Endodermal cell (in vitro differentiated cells): ENCODE results near the gene DGCR8. TPM values are rescaled to one million over a fixed set of nuclear protein-coding genes. Genes with fewer than 3 reads are reported as not detected.

ENCODE experiments used
- DNase-seq: peaks from one replicate; pipeline ENCODE4 v3.0.0-alpha.2; 2017
- H3K27ac ChIP-seq: 2 replicates; pipeline ENCODE4 v1.5.1; 2013; ENCODE audit warnings: mild to moderate bottlenecking, low read depth, low read length, moderate library complexity
- H3K27me3 ChIP-seq: 2 replicates; pipeline ENCODE4 v1.6.1; 2013; ENCODE audit warnings: mild to moderate bottlenecking, low read length, moderate library complexity; ENCODE audit not compliant: insufficient read depth, control insufficient read depth, poor library complexity, severe bottlenecking
- H3K36me3 ChIP-seq: 2 replicates; pipeline ENCODE4 v1.7.0; 2013; ENCODE audit warnings: mild to moderate bottlenecking, low read length, moderate library complexity; ENCODE audit not compliant: control insufficient read depth, insufficient read depth
- H3K4me1 ChIP-seq: one replicate; pipeline ENCODE4 v1.7.0; 2013; ENCODE audit warnings: low read length; ENCODE audit not compliant: control insufficient read depth, insufficient read depth
- H3K4me3 ChIP-seq: 2 replicates; pipeline ENCODE4 v1.5.1; 2013; ENCODE audit warnings: mild to moderate bottlenecking, low read length, moderate library complexity
- H3K9ac ChIP-seq: 2 replicates; pipeline ENCODE4 v1.6.1; 2013; ENCODE audit warnings: mild to moderate bottlenecking, low read length, moderate library complexity; ENCODE audit not compliant: poor library complexity, severe bottlenecking; ENCODE audit errors: extremely low read depth
- H3K9me3 ChIP-seq: 2 replicates; pipeline ENCODE4 v1.6.1; 2013; ENCODE audit warnings: mild to moderate bottlenecking, low read length, moderate library complexity; ENCODE audit not compliant: control insufficient read depth
- H3K27ac Mint-ChIP-seq: 2 replicates; pipeline ENCODE4 v1.8.0; 2020; ENCODE audit warnings: mixed read lengths
- H3K27me3 Mint-ChIP-seq: 2 replicates; pipeline ENCODE4 v1.8.0; 2021; ENCODE audit warnings: mild to moderate bottlenecking, mixed read lengths; ENCODE audit not compliant: insufficient read depth
- H3K36me3 Mint-ChIP-seq: 2 replicates; pipeline ENCODE4 v1.8.0; 2020; ENCODE audit warnings: low read depth, mixed read lengths
- H3K4me1 Mint-ChIP-seq: 2 replicates; pipeline ENCODE4 v1.8.0; 2020; ENCODE audit warnings: mixed read lengths
- H3K4me3 Mint-ChIP-seq: 2 replicates; pipeline ENCODE4 v1.8.0; 2020; ENCODE audit warnings: mild to moderate bottlenecking, moderate library complexity, mixed read lengths
- H3K9me3 Mint-ChIP-seq: 2 replicates; pipeline ENCODE4 v1.8.0; 2020; ENCODE audit warnings: mild to moderate bottlenecking, mixed read lengths
- CTCF ChIP-seq: fragments of 200-600 bp; sonication (generic); conservative IDR thresholded peaks from 2 replicates; pipeline ENCODE4 v1.5.0; 2021; ENCODE audit warnings: antibody characterized with exemption, mild to moderate bottlenecking
- WGBS, 2 experiments: methylation state at CpG; one replicate each; pipeline versions ENCODE4 v1.1.5 to v1.1.7; 2013; ENCODE audit warnings: missing lambda C conversion rate in 2 of 2, mixed read lengths in 1 of 2; ENCODE audit not compliant: insufficient coverage in 1 of 2, insufficient read length in 1 of 2; 5-methylcytosine and 5-hydroxymethylcytosine counted together
- total RNA-seq, 2 donors: library from RNA; stranded (reverse); fragmentation: NEBNext Ultra II Directional in 1 of 2; extraction: Animal tissue kit (Norgen Biotek cat#: 25700) in 1 of 2; gene quantifications; 2 replicates in 1 of 2; 3 replicates in 1 of 2; pipeline ENCODE4 v1.2.1, GENCODE V29; 2021

DGCR8 gene
- total RNA-seq, 2 donors from 2014 or later, result 61.3 to 76.1 TPM

- no peak overlapping the region for H3K27ac ChIP-seq
- H3K36me3 ChIP-seq, result peaks cover 57% of the 10 kb centered on the region
- no peaks in the 10 kb centered on the region for H3K27me3 ChIP-seq
- H3K9ac ChIP-seq, result no peak overlapping the region
- whole genome bisulfite sequencing, 2 experiments, result 98% methylated on average over 13 to 20 of the region's 20 CpGs
- no peaks in the 10 kb centered on the region for H3K27me3 Mint-ChIP-seq
- peaks cover 4% of the 10 kb centered on the region for H3K4me1 ChIP-seq
- no peaks in the 10 kb centered on the region for H3K9me3 ChIP-seq
- no peak overlapping the region for H3K4me3 ChIP-seq
- H3K36me3 Mint-ChIP-seq, result peaks cover 62% of the 10 kb centered on the region
- H3K9me3 Mint-ChIP-seq, result no peaks in the 10 kb centered on the region
- no peak for DNase-seq
- TF ChIP-seq CTCF, result no peak
- peaks cover 39% of the 10 kb centered on the region for H3K4me1 Mint-ChIP-seq
- no peak overlapping the region for H3K4me3 Mint-ChIP-seq
- peak overlapping the region; percentile 46 for H3K27ac Mint-ChIP-seq
Observed at GRCh38 chr22:20085651-20086050, 5.6 kb downstream of the DGCR8 start.

DNA sequence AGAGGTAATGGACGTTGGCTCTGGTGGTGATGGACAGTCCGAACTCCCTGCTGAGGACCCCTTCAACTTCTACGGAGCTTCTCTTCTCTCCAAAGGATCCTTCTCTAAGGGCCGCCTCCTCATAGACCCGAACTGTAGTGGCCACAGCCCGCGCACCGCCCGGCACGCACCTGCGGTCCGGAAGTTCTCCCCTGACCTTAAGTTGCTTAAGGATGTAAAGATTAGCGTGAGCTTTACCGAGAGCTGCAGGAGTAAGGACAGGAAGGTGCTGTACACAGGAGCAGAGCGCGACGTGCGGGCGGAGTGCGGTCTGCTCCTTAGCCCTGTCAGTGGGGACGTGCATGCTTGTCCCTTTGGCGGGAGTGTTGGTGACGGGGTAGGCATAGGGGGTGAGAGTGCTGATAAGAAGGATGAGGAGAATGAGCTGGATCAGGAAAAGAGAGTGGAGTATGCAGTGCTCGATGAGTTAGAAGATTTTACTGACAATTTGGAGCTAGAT is 6.1 kb downstream of the DGCR8 start:
- 96 to 99% methylated on average over 17 to 24 of the region's 24 CpGs for WGBS, 2 experiments
- H3K27ac Mint-ChIP-seq, result peak overlapping the region; percentile 23

GRCh38 chr22:20086763-20087162 is 6.7 kb downstream of the DGCR8 start:
- peak overlapping the region; percentile 23 for H3K27ac Mint-ChIP-seq
- H3K9ac ChIP-seq, result no peak overlapping the region
- H3K36me3 Mint-ChIP-seq, result peaks cover 73% of the 10 kb centered on the region
- no peaks in the 10 kb centered on the region for H3K27me3 ChIP-seq
- no peak overlapping the region for H3K4me3 Mint-ChIP-seq
- TF ChIP-seq CTCF, result no peak
- H3K27ac ChIP-seq, result no peak overlapping the region
- H3K4me1 ChIP-seq, result peaks cover 4% of the 10 kb centered on the region
- H3K27me3 Mint-ChIP-seq, result no peaks in the 10 kb centered on the region
- no peak for DNase-seq
- peaks cover 68% of the 10 kb centered on the region for H3K36me3 ChIP-seq
- H3K4me3 ChIP-seq, result no peak overlapping the region
- no peaks in the 10 kb centered on the region for H3K9me3 Mint-ChIP-seq
- no peaks in the 10 kb centered on the region for H3K9me3 ChIP-seq
- WGBS, 2 experiments, result 97 to 100% methylated on average over 5 of the region's 5 CpGs
- H3K4me1 Mint-ChIP-seq, result peaks cover 28% of the 10 kb centered on the region

More for the DNA sequence above, 6.1 kb downstream of the DGCR8 start:
- TF ChIP-seq CTCF, result no peak
- H3K4me1 ChIP-seq, result peaks cover 4% of the 10 kb centered on the region
- Mint-ChIP-seq H3K27me3 (no peaks in the 10 kb centered on the region), H3K9me3 (no peaks in the 10 kb centered on the region), H3K4me3 (no peak overlapping the region), H3K36me3 (peaks cover 67% of the 10 kb centered on the region), H3K4me1 (peaks cover 35% of the 10 kb centered on the region)
- H3K27me3 ChIP-seq, result no peaks in the 10 kb centered on the region
- DNase-seq, result no peak
- no peak overlapping the region for H3K4me3 ChIP-seq
- H3K9ac ChIP-seq, result no peak overlapping the region
- H3K27ac ChIP-seq, result no peak overlapping the region
- no peaks in the 10 kb centered on the region for H3K9me3 ChIP-seq
- H3K36me3 ChIP-seq, result peaks cover 62% of the 10 kb centered on the region
